GM15510 (cell line): ENCODE data around the gene TSPOAP1.

Experiments used
- POLR2A ChIP-seq: IDR thresholded peaks from 3 replicates; pipeline ENCODE4 v1.6.1; 2011; ENCODE audit warnings: borderline replicate concordance; ENCODE audit not compliant: insufficient read length; ENCODE audit errors: extremely low read depth

Gene TSPOAP1

DNA sequence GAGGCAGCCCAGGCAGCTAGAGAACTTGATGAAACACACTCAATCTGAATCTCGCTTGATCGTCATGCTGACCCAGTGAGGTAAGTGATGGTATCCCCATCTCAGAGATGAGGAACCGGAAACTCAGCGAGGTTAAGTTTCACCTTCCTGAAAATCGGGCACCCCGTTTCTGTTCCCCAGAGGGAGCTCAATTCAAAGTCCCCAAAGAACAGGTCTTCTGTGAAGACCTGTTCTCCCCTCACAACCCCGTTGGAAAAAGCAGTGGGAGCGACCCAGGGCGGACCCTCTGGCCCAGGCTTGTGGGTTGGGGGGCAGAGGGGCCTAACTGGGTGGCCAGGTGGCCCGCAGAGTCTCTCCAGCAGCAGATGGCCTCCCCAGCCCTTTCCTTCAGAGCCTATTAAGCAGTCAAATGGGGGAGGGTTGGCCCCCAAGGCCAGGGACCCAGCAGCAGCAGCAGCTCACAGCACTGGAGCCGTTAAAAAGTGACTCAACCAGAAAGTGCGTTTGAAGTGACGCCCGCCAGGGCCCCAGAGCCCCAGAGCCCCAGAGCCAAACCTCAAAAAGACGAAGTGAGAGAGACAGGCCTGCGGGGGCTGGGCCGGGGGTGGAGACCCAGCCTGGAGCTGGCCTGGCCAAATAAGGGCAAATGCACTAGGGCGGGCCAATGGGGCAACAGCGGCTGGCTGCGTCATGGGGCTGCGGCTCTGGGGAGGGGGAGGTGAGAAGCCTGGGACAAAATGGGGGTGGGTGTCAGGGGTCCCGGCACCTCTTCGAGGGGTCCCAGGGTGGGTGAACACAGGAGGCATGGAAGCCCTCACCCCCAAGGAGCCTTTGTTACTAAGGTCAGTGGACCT is 9.2 kb upstream of the TSPOAP1 start:
- TF ChIP-seq POLR2A = peak; percentile 64

DNA sequence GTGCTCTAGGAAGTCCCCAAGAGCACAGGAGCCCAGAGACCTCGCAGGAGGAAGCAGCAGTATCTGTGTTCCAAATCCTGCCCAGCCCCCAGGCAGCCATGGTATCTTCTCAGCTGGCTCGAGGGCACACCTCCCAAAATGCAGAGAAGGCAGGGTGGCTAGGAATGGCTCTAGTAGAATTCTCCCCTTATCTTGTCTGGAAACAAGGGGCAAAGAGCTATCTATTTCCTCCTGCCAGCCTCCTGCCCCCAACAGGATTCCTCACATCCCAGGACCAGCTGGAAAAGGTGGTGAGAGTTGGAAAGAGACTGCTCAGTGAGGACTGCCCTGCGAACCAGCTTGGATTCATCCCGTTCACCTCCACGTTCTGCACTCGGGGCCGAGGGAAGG is 8.6 kb upstream of the TSPOAP1 start:
- no peak for TF ChIP-seq POLR2A

DNA sequence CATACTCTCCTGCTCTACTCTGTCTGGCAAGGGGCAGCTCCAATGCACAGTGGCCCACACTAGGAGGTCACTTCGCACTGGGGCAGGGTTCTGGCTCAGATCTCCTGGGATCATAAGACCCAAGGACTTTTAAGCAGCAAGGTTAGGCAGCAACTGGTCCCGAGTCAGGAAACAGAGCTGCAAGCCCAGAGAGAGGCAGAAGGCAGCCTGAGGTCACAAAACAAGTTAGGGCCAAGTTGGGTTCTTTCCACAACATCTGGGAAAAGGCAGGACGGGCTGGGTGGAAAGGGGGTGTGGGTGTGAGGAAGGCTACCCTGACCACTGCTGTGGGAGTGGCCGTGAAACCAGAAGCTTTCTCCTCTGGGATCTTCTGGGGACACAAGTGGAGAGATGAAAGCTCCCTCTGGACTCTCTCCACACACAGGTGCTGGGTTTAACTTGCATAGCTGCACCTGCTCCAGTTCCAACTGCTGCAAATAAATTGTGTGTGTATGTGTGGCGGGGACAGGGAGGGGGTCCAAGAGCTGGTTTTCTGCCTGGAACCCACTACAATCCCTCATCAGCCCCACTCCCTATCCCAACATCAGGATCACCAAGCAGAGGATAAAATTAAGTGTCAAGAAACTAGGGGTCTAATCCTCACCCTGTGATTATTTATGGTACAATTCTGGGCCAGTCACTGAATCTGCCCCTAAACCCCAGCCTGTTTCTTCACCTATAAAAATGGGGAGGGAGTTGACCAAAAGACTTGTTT is 8.0 kb upstream of the TSPOAP1 start:
- peak; percentile 47 for TF ChIP-seq POLR2A

DNA sequence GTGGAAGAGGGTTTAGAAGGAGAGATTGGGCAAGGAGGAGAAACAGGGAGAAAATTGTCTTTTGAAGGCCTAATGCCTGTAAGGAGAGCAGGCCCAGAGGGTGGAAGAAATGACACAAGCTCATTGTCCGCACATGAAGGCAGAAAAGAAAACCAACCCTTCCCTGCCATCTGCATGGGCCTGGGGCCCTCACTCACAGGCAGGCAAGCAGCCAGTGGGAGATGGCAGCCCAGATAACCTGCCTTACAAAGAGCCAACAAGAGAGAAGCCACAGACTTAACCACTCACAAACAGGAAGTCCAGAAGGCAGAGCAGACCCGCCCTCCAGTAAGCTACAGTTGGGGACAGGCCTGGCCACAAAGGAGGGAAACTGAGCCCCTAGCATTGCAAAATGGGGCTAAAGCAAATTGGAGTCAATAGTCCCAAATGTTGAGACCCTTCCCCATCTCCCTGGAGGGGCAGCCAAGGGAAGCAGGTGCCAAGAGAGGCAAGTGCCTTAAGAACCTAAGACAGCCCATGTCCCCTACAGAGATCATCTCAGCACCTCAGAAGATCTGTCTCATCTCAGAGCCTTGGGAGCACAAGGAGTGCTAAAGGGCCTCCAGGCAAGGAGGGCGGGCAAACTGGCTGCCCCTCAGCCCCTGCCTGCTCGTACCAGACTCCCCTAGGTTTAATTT is 7.3 kb upstream of the TSPOAP1 start:
- peak; percentile 92 for TF ChIP-seq POLR2A

DNA sequence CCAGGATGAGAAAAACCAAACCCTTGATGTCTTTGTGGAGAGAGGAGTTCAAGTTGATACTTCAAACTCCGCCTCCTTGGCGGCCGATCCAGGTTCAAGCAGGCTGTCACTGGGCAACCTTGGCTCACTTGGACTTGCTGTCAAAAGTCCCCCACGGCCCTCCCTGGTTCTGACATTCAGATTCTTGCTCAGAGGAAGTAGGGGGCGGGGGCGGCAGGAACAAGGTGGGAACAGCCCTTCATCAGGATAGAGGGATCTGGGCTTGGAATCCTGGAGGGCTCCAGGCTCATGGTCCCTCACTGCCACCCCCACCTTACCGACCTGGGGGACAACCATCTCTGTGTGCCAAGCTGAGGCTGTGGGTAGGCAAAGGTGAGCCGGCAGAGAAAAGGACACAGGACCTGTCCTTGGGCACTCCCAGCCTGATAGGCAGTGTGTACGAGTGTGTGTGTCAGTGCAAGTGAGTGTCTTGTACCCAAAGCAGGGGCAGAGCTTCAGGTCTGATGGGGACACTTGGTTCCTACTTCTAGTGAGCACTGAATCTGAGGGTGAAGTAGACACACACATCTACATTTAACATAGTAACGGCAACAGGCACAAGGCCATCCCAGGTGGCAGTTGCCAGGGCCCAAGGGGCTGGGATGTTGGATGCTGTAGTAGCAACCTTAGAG is 6.6 kb upstream of the TSPOAP1 start:
- peak; percentile 10 for TF ChIP-seq POLR2A

DNA sequence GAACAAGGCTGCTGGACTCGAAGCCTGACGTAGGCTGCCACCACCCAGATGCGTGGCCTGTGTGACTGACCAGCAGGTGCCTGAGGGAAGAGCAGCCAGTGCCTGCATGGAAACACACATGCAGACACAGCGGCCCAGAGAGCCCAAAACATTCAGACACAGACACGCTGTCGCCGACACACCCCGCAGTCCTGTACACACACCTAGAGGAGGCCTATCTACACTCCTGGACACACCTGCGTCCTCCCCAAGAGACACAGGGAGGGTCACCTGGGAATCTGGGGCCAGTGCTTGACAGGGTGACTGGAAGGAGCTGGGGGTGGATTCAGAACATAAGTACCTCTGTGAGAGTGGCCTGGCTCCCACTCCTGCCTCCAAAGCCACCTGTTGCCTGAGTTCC is 6.1 kb upstream of the TSPOAP1 start:
- TF ChIP-seq POLR2A = peak; percentile 40

DNA sequence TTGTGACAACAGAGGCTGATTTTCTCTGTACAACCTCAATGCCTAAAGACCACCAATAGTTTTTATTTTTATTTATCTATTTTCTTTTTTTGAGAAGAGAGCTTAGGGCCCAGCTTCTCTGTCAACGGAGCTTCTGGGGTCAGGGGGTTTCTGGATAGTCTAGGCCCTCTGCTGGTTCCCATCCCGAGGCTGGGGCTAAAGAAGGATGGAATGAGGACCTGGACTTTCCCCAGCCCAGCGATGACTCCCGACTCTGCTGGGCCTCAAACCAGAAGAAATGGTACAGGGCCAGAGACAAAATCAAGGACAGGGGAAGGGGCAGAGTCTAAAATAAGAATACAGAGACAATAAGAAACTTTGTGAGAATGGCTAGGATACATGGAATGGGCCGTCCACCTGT is 5.7 kb upstream of the TSPOAP1 start:
- TF ChIP-seq POLR2A = no peak

DNA sequence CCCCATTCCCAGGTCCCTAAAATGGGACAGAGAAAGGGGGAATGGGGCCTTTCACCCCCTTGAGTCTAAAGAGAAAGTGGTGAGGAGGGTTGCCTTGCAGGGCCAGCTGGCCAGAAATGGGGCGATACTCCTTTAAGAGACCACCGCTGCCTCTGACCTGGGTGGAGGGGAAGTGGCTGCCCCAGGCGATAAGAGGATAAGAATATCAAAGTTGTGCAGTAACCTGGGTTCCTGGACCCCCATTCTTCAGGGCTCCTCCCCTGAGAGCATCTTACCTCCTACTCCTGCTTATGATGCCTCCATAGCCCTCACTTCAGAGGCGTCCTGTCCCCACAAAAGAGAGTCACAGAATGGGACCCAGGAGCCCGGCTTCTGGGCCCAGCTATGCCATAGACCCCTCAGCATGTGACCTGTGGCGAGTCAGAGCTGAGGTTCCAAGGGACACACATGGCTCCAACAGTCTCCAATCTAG is 5.2 kb upstream of the TSPOAP1 start:
- TF ChIP-seq POLR2A = peak; percentile 49

DNA sequence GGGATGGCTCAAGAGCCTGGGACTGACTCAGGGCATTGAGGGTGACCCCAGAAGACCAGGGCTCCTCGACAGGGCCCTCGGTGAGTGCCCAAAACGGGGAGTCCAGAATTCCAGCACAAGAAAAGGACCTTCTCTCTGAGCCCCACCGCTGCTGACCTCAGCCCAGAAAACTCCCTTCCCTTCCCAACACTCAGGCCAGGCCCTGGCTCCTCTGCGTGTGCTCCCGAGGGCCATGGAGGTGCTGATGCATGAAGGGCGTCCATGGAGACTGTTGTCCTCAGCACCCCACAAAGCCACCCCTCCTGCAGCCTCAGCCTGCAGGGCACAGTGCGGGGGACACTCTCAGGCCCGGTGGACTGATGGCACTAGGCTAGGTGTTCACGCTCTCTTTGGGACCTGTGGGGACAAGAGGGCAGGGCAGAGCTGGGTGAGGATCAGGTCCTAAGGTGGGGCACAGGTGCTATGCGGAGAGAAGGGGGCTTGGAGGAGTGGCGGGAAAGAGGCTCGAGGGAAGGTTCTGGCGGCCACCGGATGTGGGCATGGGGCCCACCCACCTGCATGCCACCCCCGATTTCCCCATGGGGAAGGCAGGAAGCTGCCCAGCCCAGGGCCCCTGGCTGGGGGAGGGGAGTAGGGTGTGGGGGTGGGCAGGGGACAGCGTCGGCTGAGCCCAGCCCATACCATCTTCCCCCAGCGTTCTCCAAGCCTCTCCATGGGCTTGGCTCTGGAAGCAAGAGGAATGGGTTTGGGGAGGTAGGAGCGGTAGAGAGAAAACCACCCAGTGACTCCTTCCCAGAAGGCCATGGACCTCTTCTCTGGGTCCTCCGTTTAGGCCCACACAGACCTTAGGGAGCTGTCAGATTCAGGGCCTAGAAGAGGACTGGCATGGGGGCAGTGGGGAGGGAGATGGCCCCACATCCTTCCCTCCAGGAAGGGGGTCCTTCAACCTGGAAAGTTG is 4.5 kb upstream of the TSPOAP1 start:
- peak; percentile 51 for TF ChIP-seq POLR2A

DNA sequence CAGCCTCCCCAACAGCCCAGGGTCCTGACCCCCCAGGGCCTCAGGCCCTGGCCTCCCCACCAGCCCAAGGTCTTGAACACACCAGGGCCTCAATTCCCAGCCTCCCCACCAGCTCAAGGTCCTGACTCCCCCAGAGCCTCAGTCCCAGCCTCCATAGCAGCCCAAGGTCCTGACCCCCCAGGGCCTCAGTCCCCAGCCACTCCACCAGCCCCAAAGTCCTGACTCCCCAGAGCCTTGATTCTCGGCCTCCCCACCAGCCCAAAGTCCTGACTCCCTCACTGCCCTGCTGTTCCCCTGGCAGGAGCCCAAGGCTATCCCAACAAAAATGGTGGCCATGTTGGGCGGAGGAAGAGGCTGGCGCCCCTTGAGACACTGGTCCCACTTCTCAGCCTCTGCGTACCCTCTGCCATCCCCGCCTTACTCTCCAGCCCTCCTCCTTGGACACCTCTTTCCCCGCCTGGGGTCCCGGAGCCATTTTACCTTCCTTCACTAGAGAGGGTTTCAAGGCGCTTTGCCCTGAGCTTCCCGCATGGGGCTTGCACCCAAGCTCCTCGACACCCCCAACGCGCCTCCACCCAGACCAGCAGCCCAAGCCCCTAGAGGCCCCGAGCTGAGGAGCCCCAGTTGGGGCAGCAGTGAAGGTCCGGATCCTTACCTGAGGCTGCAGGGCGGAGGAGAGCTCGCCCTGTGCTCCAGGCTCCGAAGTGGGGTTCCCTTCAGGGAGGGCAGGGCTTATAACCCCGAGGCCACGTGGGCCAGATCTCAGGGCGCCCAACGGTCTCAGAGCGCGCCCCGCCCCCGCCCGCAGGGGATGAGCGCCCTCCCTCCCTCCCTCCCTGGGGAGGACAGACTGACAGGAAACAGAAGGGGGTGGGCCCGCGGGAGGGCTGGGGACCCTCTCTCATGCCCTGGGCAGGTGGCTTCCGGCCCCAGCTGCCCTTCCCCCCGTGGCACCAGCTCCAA is 3.5 kb upstream of the TSPOAP1 start:
- peak; percentile 100 for TF ChIP-seq POLR2A

DNA sequence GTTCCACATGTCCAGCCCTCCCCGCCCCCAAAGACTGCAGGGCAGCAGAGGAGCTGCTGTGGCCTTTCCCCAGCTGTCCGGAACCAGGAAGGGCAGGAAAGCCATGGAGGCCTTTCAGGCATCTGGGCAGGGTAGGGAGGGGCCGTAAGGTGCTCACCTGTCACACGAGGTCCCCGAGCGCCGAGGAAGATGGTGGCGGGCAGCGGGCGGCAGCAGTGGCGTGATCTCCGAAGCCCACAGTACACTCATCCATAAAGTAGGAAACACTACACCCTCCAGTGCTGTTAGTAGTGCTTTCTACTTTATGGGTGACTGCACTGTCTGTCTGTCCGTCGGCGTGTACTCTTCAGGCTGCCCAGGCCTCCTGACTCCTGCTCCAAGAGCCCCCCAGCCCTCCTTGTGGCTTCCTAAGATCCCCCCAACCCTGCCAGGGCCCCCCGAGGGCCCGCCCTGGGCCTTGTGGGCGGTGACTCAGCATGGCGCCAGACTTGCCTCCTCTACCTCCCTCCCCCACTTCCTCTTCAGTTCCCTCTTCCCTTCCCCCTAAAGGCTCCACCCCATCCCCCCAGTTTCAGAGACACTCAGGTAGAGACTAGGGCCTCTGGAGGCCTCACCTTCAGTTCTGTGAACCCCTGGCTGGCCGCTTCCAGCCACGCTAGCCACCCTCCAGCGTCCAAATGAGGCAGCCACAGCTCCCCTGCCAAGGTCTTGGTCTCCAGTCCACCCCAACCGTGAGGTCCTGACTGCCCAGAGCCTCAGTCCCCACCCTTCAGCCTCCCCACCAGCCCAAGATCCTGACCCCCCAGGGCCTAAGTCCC is 2.6 kb upstream of the TSPOAP1 start:
- TF ChIP-seq POLR2A = peak; percentile 54

DNA sequence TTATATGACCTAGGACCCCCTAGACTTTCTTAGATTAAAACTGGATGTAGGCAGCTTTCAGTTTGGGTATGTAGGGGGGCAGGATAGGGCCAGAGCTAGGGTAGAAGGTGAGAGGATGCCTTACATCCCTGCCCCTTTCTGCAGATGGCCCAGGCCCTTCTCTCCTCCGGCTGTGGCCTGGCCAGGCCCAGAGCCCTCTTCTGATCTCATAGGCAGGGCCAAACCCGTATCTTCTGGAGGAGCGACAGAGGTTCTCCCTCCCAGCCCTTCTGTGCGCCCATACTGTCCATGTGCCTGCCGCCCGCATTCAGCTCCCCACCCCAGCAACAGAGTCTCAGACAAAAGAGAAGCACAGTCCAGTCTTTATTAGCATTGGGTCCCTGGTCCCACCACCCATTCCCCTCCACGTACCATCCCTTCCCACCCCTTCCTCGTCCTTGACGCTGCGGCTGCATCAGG is 2.0 kb upstream of the TSPOAP1 start:
- no peak for TF ChIP-seq POLR2A
